ENCODE measurements around the gene SLC7A5.
"Not testable (repeated sequence)": the region's sequence is repeated elsewhere in the genome, so short reads cannot be mapped to it uniquely, and the experiment has no call there.

SLC7A5 gene

DNA sequence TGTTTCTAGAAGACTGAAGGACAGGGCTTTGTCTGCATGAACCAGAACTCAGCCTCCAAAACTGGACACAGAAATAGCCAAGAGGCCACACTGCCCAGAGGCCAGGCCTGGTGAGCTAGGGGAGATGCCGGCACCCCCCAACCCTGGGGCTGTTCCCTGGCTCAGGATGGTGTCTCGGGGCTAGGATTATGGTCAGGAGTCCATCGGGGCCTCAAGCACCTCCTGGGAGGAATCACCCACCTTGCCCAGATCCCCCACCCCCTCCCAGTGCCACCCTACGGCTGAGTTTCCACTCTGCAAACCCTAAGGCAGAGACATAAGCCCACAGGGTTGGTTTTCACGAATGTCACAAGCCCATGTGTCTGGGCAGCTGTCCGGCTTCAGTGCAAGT, 37.2 kb downstream of the SLC7A5 start:
- no peak for DNase-seq

DNA sequence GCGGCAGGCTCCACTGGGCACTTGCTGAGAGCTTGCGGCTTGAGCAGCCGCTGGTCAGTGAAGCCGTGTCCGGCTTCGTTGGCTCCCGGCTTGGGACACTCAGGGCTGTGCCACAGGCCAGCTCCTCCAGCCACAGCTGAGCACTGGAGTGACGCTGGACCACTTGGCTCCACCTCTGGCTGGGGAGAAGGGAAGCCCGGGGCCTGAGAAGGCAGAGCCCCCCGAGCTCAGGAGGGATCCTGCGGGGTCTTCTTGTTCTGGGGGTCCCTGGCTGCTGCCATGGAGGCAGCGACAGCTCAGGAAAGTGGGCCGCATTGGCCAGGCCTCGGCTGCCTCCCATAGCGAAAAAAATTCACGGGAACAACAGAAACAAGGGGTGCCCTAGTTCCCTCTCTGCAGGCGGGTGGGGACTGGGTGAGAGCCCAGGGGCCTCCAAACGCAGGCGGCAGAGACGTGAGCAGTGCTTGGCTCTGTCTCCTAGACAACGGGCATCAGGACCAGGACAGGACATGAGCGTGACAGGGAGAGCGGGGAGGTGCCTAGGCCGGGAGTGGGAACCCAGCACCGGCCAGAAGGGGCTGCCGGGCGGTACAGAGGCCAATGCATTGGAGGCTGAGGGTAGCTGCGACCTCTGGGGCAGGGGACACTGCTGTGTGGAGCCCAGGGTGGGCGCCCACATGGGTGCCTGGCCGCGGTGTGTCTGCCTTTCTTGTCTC, 37.7 kb downstream of the SLC7A5 start:
- DNase-seq: no peak

DNA sequence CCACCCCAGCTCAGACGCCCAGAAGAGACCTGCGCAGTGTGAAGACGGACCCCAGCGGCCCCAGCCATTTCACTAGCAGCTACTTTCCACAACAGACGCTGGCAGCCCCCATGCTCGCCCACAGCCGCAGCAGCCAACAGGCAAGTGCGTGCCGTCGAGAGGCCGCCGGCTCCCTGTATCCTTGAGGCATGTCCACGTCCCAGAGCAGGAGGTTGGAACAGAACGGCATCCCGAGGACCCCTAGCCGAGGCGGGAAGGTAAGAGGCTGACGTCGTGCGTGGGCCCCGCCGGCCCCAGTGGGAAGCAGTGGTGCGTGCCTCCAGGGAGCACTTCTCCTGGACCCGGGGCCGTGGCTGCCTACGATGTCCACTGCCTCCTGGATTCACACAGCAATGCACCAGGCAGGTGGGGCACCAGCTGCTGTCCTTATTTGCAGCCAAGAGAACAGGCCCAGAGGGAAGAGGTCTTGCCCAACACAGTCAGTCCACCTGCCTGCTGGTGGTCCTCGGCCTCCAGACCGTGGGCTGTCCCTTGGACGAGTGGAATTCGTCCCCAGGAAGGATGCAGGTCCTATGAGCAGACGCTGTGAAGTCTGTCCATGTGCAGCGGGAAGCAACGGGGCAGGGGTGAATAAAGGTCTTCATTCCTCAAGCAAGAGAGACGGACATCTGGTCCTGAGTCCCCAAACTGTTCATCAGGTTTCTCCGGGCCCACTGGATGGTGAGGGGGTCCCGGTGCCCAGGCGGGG, 38.5 kb downstream of the SLC7A5 start:
- no peak for DNase-seq

DNA sequence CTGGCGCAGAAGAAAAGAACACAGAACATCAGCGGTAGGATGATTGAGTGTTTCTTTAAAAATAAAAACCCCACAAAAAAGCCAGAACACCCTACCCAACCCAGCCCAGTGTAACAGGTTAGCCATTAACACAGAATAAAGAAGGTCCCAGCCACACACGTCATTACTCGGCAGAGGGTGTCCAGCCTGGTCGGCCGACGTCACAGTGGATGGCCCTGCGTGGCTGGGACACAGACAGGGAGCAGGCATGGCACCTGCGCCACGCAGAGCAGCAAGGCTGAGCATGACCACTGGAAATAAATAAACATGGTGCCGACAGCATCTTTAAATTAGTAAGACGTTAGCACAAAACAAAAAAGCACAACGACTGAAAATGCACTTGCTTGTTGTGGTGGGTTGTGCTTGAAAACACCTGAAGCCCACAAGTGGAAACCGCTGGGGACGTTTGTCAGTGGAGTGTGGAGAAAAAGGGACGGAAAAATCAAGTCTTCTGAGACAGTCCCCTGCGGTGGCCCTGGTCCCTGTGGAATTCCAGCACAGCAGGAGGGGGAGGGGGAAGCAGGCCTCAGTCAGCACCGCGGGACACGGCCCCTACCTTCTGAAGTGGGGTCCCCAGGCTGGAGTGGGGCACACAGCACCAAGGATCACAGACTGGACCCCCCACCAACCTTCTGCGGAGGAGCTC, 39.2 kb downstream of the SLC7A5 start:
- DNase-seq: no peak

DNA sequence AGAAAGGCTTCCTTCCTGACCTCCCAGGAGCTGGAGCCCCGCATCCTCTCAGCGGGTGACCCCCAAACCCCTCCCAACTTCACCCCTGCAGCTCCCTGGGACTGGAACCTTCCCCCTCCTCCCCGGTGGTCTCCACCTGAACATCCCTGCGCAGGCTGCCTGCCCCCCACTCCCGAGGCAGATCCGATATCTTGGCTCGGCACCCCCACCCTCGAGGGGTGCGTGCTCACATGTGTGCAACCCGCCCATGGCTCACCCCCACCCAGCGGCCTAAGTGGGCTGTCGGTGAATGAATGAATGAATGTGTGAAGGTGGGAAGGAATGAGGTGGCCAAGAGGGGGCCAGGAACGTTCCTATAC, 39.7 kb downstream of the SLC7A5 start:
- no peak for DNase-seq

DNA sequence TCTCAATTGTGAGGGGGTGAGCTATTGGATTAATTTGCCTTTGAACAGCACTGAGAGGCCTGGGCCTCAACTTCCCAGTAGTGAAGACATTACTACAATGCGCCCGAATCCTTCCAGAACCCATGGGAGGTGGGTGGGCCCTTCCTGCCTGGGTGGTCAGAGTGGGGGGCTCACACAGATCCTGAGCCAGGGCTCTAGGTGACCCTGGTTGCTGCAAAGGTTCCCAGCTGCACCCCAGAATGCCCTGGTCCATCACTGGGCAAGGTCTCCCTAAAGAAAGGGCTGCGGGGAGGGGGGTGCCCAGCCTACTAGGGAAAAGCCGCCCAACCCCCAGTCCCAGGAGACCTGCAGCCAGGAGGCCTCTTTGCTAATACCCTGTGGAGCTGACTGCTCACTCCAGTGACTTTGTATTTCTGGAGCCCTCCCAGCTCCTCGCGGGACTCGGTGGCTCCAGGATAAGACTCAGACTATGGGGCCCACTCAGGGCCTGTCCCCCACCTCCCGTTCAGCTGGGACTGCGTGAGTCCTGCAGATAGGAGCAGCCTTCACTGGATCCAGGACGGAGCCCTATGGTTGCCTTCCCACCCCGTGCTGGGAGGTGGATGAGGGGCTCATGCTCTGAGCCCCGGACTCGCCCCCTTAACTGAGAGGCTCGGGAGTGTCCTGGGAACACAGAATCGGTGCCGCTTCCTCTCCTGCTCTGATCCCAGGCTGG, 40.2 kb downstream of the SLC7A5 start:
- DNase-seq: no peak

DNA sequence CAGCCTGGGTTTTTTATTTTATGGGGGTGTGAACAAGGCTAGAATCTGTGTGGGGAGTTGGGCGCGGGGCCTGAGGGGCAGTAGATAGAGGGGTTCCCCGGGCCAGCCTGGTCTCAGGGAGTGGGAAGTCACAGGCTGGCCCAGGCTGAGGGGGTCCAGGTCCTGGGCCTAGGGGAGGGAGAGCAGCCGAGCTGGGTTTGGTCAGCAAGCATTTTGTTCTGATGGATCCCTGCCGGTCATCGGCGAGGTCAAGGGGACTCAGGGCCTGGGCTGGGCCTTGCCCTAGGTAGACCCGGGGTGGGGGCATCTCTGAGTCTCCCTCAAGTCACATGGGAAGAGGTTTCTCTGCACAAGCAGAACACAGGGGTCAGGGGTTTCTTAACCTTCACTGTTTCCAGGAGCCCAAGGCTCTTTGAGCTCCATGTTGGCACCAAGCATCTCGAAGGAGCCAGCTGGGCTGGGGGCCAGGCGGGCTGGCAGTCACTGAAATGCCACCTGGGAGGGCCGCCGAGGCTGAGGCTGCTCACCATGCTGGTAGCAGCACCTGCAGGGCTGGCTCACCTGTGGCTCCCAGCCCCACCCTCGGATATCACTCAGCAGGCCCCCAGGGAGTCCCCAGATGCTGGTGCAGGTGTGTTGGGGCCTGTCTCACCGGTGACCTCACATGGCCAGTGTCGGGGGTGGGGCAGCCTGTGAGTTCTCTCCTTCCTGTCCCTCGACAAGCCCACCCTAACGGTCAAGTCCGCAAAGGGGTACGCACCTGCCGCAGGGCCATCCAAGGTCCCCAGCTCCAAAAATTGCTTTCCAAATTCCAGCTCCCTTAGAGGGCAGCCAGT, 41.0 kb downstream of the SLC7A5 start:
- DNase-seq: no peak

DNA sequence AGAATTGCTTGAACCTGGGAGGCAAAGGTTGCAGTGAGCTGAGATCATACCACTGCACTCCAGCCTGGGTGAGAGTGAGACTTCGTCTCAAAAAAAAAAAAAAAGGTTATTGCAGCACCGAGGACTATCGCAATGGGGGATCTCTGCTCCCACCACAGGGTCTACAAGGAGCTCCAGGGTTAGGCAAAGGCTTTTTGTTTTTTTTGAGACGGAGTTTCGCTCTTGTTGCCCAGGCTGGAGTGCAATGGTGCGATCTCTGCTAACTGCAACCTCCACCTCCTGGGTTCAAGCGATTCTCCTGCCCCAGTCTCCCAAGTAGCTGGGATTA, 41.8 kb downstream of the SLC7A5 start:
- not testable (repeated sequence) for DNase-seq

DNA sequence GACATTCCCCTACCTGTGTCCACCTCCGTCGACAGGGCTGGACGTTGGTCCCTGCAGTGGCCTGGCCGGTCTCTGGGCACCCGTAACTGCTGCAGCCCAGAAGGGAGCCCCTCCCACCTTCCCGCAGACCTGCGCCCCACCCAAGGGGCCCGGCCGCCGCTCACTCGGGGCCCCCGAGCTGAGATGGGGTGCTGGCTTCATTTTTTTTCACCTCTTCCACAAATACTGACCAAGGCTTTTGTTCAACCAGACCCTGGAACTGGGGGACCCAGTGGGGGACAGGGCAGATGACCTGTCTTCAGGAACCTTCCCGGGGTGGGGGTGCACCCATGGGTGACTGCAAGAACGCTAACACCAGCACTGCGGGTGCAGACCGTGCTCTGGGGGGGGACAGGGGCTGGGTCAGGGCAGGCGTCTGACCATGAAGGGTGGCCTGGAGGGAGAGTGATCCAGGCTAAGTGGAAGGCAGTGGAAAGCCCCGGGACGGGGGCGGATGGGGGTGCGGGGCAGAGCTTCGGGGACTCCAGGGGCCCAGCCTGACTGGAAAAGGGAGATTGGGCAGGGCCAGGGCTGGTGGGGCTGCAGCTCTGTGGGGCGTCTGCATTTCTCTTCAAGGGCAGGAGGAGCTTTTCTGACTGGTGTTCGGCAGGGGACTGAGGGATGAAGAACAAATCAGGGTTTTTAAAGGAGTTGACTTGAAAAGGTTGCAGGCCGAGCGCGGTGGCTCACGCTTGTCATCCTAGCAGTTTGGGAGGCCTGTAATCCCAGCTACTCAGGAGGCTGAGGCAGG, 42.3 kb downstream of the SLC7A5 start:
- DNase-seq: no peak

DNA sequence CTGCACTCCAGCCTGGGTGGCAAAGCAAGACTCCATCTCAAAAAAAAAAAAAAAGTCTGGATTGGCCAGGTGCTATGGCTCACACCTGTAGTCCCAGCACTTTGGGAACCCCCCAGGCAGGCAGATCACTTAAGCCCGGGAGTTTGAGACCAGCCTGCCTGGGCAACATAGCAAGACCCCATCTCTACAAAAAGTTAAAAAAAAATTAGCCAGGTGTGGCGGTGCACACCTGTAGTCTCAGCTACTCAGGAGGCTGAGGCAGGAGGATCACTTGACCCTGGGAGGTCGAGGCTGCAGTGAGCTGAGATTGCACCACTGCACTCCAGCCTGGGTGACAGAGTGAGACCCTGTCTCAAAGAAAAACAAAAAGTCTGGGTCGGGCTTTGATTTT, 42.9 kb downstream of the SLC7A5 start:
- DNase-seq: not testable (repeated sequence)

DNA sequence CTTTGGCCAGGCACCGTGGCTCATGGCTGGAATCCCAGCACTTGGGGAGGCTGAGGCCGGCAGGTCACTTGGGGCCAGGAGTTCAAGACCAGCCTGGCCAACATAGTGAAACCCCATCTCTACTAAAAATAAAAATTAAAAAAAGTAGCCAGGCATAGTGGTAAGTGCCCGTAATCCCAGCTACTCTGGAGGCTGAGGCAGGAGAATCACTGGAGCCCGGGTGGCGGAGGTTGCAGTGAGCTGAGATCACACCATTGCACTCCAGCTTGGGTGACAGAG, 43.5 kb downstream of the SLC7A5 start:
- not testable (repeated sequence) for DNase-seq

DNA sequence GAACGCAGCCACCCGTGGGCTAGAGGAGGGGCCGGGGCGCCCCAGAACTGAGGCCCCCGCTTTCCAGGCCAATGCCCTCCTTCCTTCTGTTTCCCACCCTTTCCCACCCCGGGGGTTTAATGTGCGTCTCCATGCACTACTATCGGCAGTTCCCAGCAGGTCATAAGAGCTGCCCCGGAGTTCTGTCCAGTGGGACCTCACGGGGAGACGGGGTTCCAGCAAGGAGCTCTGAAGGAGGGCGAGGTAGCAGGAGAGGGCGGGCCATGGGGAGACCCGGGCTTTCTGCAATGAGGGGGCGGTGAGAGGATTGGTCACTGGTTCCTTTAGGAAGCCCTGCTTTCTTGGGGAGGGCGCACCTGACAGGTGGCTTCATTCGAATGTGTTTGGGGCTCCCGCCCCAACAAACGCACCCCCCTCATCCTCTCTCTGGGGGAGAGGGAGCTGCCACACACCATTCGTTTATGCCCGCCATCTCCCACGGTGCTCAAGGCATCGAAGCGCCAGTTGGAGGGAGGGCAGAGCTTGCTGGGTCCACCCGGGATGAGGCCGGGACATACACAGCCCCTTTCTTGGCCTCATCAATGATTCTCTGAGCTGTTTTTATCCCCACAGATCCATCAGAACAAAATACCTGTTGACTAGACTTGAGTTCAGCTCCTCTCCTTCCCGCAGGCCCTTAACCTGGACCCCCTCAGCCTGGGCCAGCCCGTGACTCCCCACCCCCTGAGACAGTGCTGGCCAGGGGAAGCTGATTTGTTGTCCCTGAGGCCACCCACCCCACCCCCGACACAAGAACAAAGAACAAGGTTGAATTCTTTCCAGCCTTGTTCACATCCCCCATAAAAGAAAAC, 44.1 kb downstream of the SLC7A5 start:
- DNase-seq: no peak

DNA sequence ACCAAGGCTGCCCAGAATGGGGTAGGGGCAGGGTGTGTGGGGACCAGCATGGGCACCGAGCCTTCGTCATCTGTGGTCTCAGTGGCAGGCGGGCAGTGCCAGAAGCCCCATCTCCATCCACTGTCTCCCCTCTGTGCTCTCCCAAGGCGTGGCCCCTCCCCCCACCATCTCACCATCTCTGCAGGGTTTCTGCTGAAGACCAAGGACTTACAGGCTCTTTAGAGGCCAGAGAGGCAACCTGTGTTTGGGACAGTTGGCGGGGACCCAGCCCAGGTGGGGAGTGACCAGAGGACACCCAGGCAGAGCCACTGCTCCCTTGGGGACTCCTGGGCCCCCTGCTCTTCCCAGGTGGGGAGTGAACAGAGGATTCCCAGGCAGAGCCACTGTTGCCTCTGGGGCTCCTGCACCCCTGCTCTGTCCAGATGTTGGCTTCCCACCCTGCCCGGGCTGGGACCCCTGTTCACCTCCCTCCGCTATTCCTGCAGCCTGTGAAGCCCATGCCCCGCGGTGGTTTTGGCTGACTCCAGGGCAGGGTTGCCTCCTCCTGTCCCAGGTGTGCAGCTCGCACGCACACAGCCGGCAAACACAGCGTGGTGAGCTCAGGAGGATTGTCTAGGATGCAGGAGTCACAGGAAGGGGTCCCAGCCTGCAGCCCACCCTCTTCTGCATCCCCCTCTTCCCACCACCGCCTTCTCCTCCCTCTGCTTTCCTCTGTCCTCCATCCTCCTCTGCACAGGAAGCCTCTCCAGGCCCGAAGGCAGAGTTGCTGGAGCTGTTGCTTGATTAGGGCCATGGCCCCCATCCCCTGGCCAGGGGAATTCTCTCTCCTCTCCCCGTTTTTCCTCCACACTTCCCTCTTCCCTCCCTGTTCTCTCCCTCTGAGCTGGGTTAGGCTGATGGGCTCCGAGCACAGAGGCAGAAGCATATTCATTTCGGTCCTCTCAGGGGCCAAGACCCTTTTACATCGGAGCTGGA, 45.0 kb downstream of the SLC7A5 start:
- no peak for DNase-seq

DNA sequence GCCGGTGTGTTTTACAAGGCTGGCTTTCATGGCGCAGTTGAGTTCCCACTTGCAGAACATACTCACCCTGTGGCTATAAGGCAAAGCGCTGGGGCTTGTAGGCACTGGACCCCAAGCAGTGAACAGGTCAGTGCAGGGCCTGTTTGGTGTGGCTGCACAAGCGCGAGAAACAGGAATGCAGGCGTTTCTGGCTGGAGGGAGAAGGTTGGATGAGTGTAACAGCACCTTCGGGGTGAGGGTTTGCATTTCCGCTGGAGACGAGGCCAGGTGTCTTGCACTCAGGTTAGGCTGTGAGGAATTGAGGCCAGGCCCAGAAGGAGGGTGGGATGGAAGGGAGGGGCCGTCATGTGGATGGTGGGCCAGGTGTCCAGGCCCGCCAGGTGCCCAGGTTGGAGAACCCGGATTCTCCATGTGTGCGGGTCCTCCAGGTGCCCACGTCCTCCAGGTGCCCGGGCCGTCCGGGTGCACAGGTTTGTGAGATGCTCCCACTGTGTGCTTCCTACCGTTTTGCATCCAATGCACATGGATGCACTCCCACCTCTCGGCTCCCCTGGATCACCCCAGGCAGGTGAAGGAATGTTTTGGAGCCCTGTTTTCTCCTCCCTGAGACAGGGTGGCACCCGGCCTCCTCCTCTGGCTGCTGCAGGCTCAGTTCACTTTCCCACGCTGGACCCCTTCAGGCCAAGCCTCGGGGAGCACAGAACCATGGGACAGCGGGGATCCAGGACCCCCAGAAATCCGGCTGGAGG, 46.0 kb downstream of the SLC7A5 start:
- no peak for DNase-seq

DNA sequence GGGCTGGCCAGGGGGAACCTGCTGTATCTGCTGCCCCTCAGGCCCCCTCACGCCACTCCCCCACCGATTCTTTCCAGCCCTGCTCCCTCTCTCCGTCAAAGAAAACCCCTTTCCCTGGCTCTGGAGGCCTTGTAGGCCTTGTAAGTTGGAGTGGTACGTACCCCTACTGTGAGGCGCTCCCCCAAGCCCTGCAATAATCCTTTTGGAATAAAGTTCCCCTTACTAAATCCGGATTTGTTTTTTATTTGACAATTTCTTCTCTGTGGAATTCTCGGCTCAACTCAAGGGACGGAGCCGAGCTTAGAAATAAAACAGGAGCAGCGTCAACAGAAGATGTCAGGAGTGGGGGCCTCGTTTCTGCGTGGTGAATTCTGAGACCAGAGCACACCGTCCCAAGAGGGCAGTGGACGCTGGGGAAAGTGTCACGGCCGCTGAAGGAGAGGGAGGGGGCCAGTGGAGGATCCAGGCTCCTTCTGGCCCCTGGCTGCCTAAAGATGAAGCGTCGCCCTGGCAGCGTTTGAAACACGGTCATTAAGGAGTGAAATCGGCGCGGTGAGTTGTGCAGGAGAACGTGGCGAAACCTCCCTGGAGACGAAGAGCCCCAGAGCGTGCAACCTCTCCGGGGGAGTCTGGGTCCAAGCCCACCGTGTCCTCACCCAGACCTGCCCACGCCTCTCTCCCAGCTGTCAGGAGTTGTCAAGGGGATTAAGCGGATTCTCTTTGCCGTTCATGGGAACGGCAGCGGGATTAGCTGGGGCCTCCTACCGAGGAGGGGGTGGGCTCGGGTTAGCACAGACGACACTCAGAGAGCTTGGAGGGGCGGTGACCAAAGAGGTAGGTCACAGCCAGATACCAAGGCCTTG, 47.0 kb downstream of the SLC7A5 start:
- no peak for DNase-seq

DNA sequence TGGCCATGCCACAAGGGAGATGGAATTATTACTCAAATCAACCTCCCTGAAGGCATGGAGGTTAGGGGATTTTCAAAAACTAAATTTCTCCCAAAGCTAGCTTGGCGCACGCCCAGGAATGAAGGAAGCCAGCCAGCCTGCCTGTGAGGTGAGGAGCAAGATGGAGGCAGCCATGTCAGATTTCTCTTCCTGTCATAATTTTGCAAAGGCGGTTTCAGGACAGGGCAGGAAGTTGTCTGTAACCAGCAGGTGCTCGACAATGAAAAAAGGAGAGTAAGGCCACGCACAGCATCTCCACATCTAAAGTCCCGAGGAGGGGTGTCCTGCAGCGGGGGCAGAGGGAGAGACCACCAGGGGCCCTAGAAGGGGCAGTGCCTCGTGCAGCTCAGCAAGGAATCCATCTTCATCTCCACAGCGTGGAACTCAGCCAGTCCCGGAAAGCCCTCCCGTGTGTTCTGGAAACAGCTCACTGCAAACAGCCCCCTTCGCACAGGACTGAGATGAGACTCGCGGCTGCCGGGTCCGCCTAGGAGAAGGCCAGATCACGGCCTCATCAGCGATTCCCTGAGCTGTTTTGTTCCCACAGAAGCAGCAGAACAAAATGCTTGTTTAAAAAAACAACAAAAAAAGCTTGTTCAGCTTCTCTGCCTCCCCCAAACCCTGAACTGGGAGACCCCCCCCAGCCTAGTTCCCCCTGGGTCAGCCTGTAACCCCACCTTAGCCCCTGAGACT, 47.8 kb downstream of the SLC7A5 start:
- DNase-seq: no peak

DNA sequence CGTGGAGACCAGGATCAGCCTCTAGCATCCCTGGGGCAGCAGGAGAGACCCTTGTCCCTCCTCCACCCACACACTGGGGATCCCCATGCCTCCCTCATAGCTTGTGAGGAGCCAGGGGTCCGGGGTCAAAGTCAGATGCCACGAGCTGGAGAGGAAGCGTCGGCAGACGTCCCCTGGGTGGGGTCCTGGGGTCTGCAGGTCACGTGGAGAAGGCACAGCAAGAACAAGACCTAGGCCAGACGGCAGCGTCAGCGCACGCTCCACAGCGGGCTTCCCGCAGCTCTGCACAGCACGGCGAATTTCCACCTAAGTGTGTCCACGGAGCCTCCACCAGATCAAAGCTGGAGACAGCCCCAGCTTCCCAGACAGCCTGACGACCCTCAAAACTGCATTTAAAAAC, 49.3 kb downstream of the SLC7A5 start:
- DNase-seq: no peak
